Measurements from ENCODE around the gene SLAMF1. TPM values are rescaled to one million over a fixed set of nuclear protein-coding genes. Genes with fewer than 3 reads are reported as not detected.

Gene SLAMF1
- total RNA-seq, 4 donors from 2014 or later = 0.33 to 3.7 (median 3.2) TPM; not detected in 1

- TF ChIP-seq, protein P1, sequence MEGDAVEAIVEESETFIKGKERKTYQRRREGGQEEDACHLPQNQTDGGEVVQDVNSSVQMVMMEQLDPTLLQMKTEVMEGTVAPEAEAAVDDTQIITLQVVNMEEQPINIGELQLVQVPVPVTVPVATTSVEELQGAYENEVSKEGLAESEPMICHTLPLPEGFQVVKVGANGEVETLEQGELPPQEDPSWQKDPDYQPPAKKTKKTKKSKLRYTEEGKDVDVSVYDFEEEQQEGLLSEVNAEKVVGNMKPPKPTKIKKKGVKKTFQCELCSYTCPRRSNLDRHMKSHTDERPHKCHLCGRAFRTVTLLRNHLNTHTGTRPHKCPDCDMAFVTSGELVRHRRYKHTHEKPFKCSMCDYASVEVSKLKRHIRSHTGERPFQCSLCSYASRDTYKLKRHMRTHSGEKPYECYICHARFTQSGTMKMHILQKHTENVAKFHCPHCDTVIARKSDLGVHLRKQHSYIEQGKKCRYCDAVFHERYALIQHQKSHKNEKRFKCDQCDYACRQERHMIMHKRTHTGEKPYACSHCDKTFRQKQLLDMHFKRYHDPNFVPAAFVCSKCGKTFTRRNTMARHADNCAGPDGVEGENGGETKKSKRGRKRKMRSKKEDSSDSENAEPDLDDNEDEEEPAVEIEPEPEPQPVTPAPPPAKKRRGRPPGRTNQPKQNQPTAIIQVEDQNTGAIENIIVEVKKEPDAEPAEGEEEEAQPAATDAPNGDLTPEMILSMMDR (IDR thresholded peaks at IDR 0.05; ENCODE audit: low read depth) = no peak
Measured at GRCh38 chr1:160652924-160653619, 6.2 kb upstream of the SLAMF1 start.

DNA sequence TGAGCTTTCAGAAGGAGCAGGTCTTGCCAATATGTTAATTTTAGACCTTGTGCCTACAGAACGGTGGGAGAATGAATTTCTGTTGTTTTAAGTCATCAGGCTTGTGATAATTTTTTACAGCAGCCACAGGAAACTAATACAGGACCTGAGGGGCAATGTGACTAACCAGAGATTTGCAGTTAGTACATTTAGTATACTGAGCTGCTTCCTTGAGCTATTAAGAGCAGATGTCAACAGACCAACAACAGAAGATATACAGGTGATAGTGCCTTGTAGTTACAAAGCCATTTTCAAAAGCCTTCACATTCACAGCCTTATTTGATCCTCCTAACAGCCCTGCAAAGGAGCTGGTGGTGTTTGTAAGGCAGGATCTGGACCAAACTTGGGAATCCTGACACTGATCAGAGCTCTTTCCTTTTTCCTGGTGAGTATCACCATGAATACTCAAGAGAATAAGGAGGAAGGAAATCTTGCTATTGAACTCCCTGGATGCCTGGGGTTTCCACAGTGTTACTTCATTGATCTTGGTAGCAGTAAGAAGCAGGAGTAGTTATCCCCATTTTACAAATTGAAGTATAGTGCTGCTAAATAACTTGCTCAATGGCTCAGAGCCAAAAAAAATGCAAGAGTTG is 4.7 kb upstream of the SLAMF1 start:
- TF ChIP-seq, protein P1 (IDR thresholded peaks at IDR 0.05; ENCODE audit: low read depth) = no peak

DNA sequence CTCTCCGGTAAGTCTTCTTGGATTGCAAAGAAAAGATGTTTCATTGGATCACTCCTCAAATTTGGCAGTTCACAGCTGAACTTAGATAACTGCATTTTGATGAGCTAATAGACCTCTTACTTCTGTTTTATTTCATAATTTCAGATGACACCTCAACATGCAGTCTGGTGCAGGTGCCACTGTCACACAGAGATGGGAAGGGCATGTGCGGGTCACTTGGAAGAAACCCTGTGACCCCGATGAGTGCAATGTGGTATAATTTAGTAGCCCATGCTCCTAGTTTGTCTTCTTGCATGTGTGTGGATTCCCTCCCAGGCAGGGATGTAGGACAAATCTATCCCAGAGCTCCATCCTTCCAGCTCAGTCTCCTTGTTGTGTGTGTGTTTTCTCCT is 481 bp upstream of the SLAMF1 start:
- TF ChIP-seq, protein P1 (IDR thresholded peaks at IDR 0.05; ENCODE audit: low read depth) = no peak

GRCh38 chr1:160646180-160646579 is 664 bp downstream of the SLAMF1 start:
- TF ChIP-seq, protein P1 (IDR thresholded peaks at IDR 0.05; ENCODE audit: low read depth) = no peak

GRCh38 chr1:160645386-160646130 is 1.3 kb downstream of the SLAMF1 start:
- TF ChIP-seq, protein P1 (IDR thresholded peaks at IDR 0.05; ENCODE audit: low read depth) = no peak

DNA sequence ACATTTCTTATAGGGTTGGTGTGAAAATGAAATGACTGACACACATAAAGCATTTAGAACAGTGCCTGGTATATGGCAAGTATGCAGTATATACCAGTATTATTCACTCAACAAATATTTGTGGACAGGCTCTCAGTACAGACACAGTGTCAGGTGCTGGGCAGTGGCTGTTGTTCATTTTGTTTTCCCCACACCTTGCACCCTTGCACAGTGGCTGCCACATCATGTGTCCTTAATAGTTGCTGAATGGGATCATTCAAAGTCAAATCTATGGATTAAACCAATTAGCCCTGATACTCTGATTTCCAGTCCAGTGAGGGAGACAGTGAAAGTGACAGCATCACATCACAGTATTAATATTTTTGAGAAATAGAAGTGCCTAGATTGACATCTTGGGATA is 2.4 kb downstream of the SLAMF1 start:
- TF ChIP-seq, protein P1 (IDR thresholded peaks at IDR 0.05; ENCODE audit: low read depth) = no peak

DNA sequence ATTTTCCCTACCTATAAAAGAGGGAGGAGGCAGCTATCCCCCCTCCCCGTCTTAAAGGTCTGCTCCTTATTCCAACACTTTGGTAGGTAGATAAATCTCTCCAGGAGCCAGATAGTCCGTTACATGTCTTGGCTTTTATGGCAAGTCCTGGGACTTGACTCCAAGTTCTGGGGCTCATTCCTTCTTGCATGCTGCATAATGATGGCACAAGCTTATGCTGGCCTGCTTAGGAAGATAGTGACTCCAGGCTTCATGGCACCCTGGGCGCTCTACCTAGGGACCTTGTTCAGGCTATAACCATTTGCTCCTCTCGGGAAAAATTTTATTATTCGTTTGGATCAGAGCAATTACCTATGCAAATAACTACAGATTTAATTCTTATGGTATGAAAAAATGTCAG is 3.7 kb downstream of the SLAMF1 start:
- TF ChIP-seq, protein P1 (IDR thresholded peaks at IDR 0.05; ENCODE audit: low read depth) = no peak

All from subcutaneous adipose tissue (tissue), 4 donors.